ENCODE results near the gene CACFD1. TPM values are rescaled to one million over a fixed set of nuclear protein-coding genes. Genes with fewer than 3 reads are reported as not detected.
"Not testable (repeated sequence)": the region's sequence is repeated elsewhere in the genome, so short reads cannot be mapped to it uniquely, and the experiment has no call there.

CACFD1 gene
- total RNA-seq, 1 experiment from 2014 or later = 6.9 TPM

DNA sequence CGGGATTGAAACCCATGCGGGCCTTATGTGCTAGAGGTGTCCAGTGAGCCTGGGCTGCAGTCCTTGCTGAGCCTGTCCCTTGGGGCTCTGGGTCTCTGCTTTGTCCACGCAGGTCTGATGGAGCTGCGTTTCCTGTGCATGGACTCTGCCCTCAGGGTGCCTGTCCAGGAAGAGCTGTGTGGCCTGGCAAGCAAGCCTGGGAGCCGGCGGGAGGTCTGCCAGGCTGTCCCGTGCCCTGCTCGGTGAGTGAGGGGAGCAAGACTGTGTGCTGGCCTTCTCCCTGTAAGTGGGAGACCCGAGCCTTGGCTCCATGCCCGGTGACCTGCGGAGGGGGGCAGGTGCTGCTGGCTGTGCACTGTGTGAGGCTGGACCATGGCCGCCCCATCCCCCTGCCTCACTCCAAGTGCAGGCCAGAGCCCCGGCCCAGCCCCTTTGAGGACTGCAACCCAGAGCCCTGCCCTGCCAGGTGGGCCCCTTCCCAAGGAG lies 11.2 kb upstream of the CACFD1 start:
- no peak overlapping the region for H3K4me2 ChIP-seq (ENCODE audit: low read length)
- POLR2A ChIA-PET = no interaction called here

DNA sequence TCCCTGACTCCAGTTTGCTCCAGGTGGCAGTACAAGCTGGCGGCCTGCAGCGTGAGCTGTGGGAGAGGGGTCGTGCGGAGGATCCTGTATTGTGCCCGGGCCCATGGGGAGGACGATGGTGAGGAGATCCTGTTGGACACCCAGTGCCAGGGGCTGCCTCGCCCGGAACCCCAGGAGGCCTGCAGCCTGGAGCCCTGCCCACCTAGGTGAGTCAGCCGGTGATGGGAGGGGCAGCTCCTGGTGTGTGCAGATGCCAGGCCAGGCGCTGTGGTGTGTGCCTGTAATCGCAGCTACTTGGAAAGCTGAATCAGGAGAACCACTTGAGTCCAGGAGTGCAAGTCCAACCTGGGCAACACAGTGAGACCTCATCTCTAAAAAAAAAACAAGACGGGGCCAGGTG lies 10.0 kb upstream of the CACFD1 start:
- Histone ChIP-seq H3K9me3 (ENCODE audit: control insufficient read depth in 1 of 2, insufficient read depth in 1 of 2, low read depth in 1 of 2, low read length in 2 of 2) (no peaks in the 10 kb centered on the region), H3K9ac (ENCODE audit: low read length) (peak overlapping the region; percentile 5; the same call in 1 of the 2 replicates), H3K27me3 (ENCODE audit: insufficient read depth, low read length) (no peaks in the 10 kb centered on the region), H2AFZ (ENCODE audit: low read depth, low read length, poor library complexity, severe bottlenecking) (no peak overlapping the region), H4K20me1 (ENCODE audit: insufficient read depth) (no peaks in the 10 kb centered on the region), H3K4me3 (replicated peaks in 1 of 2; ENCODE audit: low read depth in 1 of 2, low read length in 2 of 2) (no peak overlapping the region), H3K4me2 (ENCODE audit: low read length) (peak overlapping the region; percentile 54), H3K36me3 (ENCODE audit: control insufficient read depth in 1 of 2, insufficient read depth in 2 of 2, low read length in 2 of 2) (no peaks in the 10 kb centered on the region), H3K79me2 (ENCODE audit: insufficient read depth, low read length) (no peaks in the 10 kb centered on the region), H3K27ac (ENCODE audit: low read depth, low read length) (peak overlapping the region; percentile 49), H3K4me1 (ENCODE audit: control insufficient read depth in 1 of 2, insufficient read depth in 2 of 2, low read length in 2 of 2) (peaks cover 12 to 14% of the 10 kb centered on the region in 2 experiments), H3K9me2 (ENCODE audit: insufficient read depth) (no peaks in the 10 kb centered on the region)
- intact Hi-C loops (cut with micrococcal nuclease) = no loop called here
- peak; percentile 58 for DNase-seq (ENCODE audit: low read depth, low spot score)
- ChIA-PET CTCF (interaction anchor here (0.8 to 2.1 kb wide), 2 partner anchors 10 to 39 kb away, joined by 3 to 10 read pairs; partner anchors contain the start of gene CACFD1), POLR2A (interaction anchor here (1.1 kb wide), 1 partner anchor 9 kb away, joined by 3 read pairs; no protein-coding TSS in a partner anchor), RAD21 (ENCODE audit: low non-redundant PET in 1 of 2, low total read pairs in 2 of 2, uncharacterized antibody in 2 of 2, unreplicated experiment in 2 of 2) (interaction anchor here in 1 of 2 experiments (0.7 kb wide), 1 partner anchor 29 kb away, joined by 4 read pairs; the partner anchor contains the start of gene SLC2A6)
- peak; percentile 69 for TF ChIP-seq FOSL1 (IDR thresholded peaks at IDR 0.05; ENCODE audit: low read depth)
- 0 out of 2 replicates have a peak, but pooled peaks have one; percentile 29 for TF ChIP-seq POLR2AphosphoS5 (IDR thresholded peaks at IDR 0.05; ENCODE audit: low read depth, low read length)
- TF ChIP-seq, protein P1, sequence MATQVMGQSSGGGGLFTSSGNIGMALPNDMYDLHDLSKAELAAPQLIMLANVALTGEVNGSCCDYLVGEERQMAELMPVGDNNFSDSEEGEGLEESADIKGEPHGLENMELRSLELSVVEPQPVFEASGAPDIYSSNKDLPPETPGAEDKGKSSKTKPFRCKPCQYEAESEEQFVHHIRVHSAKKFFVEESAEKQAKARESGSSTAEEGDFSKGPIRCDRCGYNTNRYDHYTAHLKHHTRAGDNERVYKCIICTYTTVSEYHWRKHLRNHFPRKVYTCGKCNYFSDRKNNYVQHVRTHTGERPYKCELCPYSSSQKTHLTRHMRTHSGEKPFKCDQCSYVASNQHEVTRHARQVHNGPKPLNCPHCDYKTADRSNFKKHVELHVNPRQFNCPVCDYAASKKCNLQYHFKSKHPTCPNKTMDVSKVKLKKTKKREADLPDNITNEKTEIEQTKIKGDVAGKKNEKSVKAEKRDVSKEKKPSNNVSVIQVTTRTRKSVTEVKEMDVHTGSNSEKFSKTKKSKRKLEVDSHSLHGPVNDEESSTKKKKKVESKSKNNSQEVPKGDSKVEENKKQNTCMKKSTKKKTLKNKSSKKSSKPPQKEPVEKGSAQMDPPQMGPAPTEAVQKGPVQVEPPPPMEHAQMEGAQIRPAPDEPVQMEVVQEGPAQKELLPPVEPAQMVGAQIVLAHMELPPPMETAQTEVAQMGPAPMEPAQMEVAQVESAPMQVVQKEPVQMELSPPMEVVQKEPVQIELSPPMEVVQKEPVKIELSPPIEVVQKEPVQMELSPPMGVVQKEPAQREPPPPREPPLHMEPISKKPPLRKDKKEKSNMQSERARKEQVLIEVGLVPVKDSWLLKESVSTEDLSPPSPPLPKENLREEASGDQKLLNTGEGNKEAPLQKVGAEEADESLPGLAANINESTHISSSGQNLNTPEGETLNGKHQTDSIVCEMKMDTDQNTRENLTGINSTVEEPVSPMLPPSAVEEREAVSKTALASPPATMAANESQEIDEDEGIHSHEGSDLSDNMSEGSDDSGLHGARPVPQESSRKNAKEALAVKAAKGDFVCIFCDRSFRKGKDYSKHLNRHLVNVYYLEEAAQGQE (IDR thresholded peaks at IDR 0.05; ENCODE audit: low read depth) = no peak
- ATAC-seq = peak; percentile 99
- BruUV-seq (replicated peaks) = no TSS peak

More for the DNA sequence above, 11.2 kb upstream of the CACFD1 start:
- Histone ChIP-seq H3K36me3 (ENCODE audit: control insufficient read depth in 1 of 2, insufficient read depth in 2 of 2, low read length in 2 of 2) (no peaks in the 10 kb centered on the region), H3K4me3 (replicated peaks in 1 of 2; ENCODE audit: low read depth in 1 of 2, low read length in 2 of 2) (no peak overlapping the region), H2AFZ (ENCODE audit: low read depth, low read length, poor library complexity, severe bottlenecking) (no peak overlapping the region), H3K79me2 (ENCODE audit: insufficient read depth, low read length) (no peaks in the 10 kb centered on the region), H3K9me2 (ENCODE audit: insufficient read depth) (no peaks in the 10 kb centered on the region), H3K4me1 (ENCODE audit: control insufficient read depth in 1 of 2, insufficient read depth in 2 of 2, low read length in 2 of 2) (peaks cover 12 to 14% of the 10 kb centered on the region in 2 experiments), H4K20me1 (ENCODE audit: insufficient read depth) (no peaks in the 10 kb centered on the region), H3K9ac (ENCODE audit: low read length) (no peak overlapping the region), H3K9me3 (ENCODE audit: control insufficient read depth in 1 of 2, insufficient read depth in 1 of 2, low read depth in 1 of 2, low read length in 2 of 2) (no peaks in the 10 kb centered on the region), H3K27ac (ENCODE audit: low read depth, low read length) (no peak overlapping the region), H3K27me3 (ENCODE audit: insufficient read depth, low read length) (no peaks in the 10 kb centered on the region)
- BruUV-seq (replicated peaks) = no TSS peak
- no peak for DNase-seq (ENCODE audit: low read depth, low spot score)
- no peak for ATAC-seq
- RAD21 ChIA-PET (ENCODE audit: low non-redundant PET in 1 of 2, low total read pairs in 2 of 2, uncharacterized antibody in 2 of 2, unreplicated experiment in 2 of 2) = no interaction called here
- TF ChIP-seq EGR1 (IDR thresholded peaks at IDR 0.05; ENCODE audit: low read depth) = no peak
- TF ChIP-seq, protein P1 (IDR thresholded peaks at IDR 0.05; ENCODE audit: low read depth) = no peak
- intact Hi-C loops (cut with micrococcal nuclease) = no loop called here
- CTCF ChIA-PET = no interaction called here

DNA sequence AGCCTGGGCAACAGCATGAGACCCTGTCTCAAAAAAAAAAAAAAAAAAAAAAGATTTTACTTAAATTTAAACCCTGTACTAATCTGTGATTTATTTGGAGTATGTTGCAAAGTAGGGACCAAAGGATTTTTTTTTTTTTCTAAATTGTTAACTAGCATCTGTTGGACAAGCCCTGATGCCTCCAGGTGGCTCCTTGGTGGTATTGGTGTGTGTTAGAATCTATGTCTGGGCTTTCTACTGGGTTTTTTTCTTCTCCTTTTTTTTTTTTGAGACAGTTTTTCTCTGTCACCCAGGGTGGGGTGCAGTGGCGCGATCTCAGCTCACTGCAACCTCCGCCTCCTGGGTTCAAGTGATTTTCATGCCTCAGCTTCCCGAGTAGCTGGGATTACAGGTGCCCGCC lies 7.9 kb upstream of the CACFD1 start:
- H3K9me3 ChIP-seq (ENCODE audit: control insufficient read depth in 1 of 2, insufficient read depth in 1 of 2, low read depth in 1 of 2, low read length in 2 of 2); BruUV-seq (replicated peaks); H2AFZ ChIP-seq (ENCODE audit: low read depth, low read length, poor library complexity, severe bottlenecking); intact Hi-C loops (cut with micrococcal nuclease); CTCF ChIA-PET; H4K20me1 ChIP-seq (ENCODE audit: insufficient read depth); H3K4me2 ChIP-seq (ENCODE audit: low read length); H3K27me3 ChIP-seq (ENCODE audit: insufficient read depth, low read length); ATAC-seq; RAD21 ChIA-PET (ENCODE audit: low non-redundant PET in 1 of 2, low total read pairs in 2 of 2, uncharacterized antibody in 2 of 2, unreplicated experiment in 2 of 2); H3K9ac ChIP-seq (ENCODE audit: low read length); DNase-seq (ENCODE audit: low read depth, low spot score); H3K4me3 ChIP-seq (replicated peaks in 1 of 2; ENCODE audit: low read depth in 1 of 2, low read length in 2 of 2); H3K27ac ChIP-seq (ENCODE audit: low read depth, low read length); POLR2A ChIA-PET; H3K79me2 ChIP-seq (ENCODE audit: insufficient read depth, low read length); H3K9me2 ChIP-seq (ENCODE audit: insufficient read depth); H3K36me3 ChIP-seq (ENCODE audit: control insufficient read depth in 1 of 2, insufficient read depth in 2 of 2, low read length in 2 of 2): not testable (repeated sequence)
- H3K4me1 ChIP-seq (ENCODE audit: control insufficient read depth in 1 of 2, insufficient read depth in 2 of 2, low read length in 2 of 2) = peaks cover 12 to 14% of the 10 kb centered on the region in 2 experiments
